IPS-11a (cell line): ENCODE results near the gene TPM3.
"Not testable (repeated sequence)": the region's sequence is repeated elsewhere in the genome, so short reads cannot be mapped to it uniquely, and the experiment has no call there.

ENCODE experiments used
- H3K4me3 ChIP-seq: one replicate; pipeline ENCODE4 v1.5.1; 2013; ENCODE audit warnings: low read depth, low read length, control low read depth

Gene TPM3

DNA sequence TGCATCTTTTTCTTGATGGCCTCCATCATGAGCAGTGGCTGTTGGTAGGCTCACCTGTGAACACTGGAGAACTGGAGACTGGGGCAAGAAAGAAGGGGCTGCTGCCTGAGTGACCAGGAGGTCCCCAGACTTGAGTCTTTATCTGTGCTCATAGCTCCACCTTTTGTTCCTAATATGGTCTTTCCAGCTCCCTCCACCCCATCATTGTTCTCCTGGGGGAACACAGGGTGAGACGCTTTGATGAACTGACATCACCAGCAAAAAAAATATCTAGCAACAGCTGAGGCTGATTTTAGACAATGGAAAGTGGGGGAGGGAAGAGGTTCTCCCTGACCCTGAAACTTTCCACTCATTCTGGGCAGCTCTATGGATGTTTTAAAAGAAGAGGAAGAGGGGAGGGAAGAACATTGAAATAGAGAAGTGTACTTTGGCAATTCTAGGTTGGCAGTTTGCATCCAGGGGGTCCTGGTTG, at the start of gene TPM3:
Gene TPM3, minus strand, starts transcription at position 111 of the 472 bp plus-strand sequence. Its CDS starts 82 bp downstream, at position 29.
- H3K4me3 ChIP-seq, result no peak within 1 kb of the TSS

DNA sequence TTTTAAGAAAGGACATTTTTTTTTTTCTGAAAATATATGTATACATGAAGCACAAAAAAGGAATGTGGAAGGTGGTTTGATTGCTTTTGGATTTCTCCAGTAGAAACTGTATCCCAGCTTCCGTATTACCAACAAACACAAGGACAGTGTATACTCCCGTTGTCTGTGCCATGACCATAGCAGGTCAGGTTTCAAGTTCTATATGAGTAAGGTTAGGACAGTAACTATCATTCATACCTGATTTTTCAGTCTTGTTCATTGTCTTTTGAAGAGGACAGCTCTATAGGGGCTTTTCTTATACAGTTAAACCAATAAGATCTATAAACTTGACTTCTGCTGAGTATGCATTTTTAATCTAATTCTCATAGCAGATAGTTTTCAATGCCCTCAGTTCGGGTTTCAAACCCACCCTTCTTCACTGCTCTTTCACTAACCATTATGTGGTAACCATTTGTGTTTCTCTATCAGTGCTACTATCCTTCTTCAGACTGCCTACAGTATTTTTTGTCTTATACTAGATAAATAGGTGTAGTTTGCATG, 48.5 kb upstream of the TPM3 start:
- H3K4me3 ChIP-seq, result no peak overlapping the region

DNA sequence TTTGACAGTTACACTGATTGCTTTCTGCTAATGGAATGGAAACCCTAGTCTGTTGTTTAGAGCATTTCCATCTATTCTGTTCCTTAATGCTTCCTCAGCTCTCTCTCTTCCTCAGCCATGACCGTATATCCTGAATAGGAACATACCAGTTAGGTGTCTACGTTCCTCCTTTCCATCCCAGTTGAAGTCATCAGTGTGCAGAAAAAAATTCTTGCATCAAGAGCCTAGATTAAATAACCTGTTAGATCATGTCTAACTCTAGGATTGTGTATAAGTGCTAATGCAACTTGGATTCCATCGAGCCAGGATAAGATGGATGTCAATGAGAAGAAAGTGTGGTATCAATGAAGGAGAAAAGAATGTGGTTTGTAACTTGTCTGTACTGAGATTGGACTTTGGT, 47.6 kb upstream of the TPM3 start:
- H3K4me3 ChIP-seq, result no peak overlapping the region

DNA sequence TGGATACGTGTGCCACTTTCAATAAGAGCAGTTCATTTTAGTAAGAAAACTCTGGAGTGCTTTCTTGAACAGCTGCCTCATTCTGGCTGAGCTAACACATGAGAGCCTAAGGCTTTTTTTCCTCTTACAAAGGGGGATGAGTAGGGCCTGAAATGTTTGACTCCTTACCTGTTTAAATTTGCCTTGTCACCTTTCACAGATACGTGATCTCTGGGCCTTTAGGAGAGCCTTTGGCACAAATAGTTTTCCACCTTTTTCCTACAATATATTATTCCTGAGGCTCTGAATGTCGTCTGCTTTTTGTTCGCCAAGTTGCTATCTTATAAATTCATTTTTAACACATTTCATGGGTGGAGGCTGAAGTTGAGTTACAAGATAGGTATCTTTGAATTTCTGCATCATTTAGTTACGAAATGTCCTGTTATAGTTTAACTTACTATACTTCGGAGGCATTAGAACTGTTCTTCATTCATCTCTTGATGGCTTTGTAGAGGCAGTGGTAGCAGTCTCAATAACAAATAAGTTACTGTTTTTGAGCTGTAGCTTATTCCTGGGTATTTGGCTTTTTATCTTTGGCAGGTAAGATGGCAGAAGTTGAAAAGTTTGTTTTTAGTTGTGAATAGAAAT, 46.1 kb upstream of the TPM3 start:
- no peak overlapping the region for H3K4me3 ChIP-seq

DNA sequence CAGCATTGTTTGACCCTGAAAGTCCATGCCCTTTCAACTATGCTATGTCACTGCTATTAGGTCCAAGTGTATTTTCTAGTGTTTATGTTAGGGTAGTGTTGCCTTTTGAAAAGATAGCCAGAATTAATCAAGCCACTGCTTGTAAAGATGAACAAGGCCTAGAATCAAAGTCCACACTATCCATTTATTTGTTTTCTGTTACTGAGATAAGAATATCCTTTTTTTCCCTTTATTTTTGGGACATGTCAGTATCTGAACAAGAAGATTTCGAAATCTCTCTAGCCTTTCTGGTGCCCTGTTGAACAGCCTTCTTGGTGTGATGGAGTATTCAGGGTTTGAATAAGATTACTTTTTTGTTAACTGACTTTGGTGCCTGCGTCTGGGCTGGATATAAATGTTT, 45.5 kb upstream of the TPM3 start:
- H3K4me3 ChIP-seq, result no peak overlapping the region

DNA sequence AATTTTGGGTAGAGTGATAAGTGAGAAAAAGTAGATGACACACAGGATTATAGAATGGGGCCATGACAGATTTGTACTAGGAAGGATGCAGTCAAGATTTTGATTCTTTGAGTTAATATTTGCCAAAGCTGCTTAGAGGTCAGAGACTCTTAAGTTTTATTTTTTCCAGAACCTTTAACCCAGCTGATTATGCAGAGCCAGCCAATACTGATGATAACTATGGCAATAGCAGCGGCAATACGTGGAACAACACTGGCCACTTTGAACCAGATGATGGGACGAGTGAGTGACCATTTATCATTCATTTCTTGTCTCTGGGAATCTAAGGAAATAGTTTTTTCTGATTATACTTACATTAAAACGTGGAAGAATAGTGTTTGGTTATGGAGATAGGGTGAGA, 45.0 kb upstream of the TPM3 start:
- H3K4me3 ChIP-seq, result no peak overlapping the region

DNA sequence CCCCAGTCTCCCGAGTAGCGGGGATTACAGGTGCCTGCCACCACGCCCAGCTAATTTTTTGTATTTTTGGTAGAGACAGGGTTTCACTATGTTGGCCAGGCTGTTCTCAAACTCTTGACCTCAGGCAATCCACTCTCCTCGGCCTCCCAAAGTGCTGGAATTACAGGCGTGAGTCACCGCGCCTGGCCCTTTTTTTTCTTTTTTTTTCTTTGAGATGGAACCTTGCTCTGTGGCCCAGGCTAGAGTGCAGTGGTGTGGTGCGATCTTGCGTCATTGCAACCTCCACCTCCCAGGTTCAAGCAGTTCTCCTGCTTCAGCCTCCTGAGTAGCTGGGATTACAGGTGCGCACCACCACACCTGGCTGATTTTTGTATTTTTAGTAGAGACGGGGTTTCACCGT, 41.2 kb upstream of the TPM3 start:
- not testable (repeated sequence) for H3K4me3 ChIP-seq

DNA sequence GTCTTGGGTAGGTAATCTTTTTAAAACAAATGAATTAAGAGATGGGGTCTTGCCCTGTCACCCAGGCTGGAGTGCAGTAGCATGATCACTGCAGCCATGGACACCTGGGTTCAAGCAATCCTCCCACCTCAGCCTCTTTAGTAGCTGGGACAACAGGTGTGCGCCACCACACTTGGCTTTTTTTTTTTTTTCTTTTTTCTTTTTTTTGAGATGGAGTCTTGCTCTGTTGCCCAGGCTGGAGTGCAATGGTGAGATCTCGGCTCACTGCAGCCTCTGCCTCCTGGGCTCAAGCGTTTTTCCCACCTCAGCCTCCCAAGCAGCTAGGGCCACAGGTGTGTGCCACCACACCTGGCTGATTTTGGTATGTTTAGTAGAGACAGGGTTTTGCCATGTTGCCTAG, 39.2 kb upstream of the TPM3 start:
- H3K4me3 ChIP-seq, result not testable (repeated sequence)

DNA sequence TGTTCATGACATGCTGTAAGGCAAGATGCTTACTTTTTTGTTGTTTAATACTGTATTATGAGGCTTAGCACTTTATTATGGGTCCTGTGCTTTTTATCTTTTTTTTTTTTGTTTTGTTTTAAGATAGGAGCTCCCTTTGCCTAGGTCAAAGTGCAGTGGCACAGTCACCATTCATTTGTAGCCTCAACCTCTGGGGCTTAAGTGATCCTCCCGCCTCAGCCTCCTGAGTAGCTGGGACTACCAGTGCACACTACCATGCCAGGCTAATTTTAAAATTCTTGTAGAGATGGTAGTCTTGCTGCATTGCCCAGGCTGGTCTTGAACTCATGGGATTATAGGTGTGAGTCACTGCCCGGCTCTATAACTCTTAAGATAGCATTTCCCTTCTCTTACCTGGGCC, 33.5 kb upstream of the TPM3 start:
- H3K4me3 ChIP-seq, result no peak overlapping the region

DNA sequence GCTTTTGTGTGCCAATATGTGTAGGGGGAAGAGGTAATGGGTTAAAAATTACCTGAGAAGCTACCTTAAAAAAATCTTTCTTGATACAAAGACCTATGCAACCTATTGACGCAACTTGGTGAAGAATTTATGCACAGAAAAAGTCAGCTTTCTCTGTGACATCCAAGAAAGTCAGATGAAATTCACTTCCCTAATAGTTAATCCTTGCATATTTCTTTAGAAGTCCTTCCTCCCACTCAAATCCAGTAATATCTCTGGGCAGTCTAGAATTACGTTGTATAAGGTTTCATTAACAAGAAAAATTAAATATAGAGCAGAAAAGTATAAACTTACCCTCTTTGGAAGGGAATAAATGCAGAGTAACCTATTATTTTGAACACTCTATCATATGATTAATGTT, 31.7 kb upstream of the TPM3 start:
- H3K4me3 ChIP-seq, result no peak overlapping the region

DNA sequence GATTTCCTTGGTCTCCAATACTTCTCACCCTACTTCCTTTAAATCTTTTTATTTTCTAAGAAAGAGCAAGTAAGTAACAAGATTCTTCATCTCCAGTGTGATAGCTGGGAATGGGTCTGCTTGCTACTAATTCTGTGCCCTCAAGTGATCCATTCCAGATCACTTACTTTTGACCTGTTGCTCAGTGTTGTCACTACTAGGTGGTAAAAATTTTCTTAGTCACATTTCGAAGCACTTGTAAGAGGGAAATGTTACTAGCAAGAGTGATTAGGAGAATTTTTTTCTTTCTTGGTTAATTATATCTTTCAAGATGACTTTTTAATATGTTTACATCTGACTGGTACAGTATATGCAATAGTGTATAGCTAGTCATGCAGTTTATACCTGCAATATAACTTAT, 31.0 kb upstream of the TPM3 start:
- peak overlapping the region; percentile 10 for H3K4me3 ChIP-seq

DNA sequence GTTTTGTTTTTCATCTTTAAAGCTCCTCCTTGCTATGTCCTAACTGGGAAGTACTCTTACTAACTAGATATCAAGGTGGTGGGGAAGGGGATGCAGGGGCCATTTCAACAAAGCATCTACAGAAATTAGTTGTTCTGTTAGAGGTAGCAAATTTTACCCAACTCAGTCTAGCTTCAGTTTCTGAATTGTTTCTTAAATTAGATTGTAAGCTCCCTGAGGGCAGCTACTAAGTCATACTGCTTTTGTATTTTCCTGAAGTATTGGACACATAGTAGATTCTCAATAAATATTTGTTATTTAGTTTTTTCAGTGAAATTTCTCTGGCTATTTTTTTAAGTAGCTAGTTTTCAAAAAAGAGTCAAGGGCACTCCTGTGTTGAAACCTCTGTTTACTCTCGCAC, 30.6 kb upstream of the TPM3 start:
- peak overlapping the region; percentile 10 for H3K4me3 ChIP-seq

DNA sequence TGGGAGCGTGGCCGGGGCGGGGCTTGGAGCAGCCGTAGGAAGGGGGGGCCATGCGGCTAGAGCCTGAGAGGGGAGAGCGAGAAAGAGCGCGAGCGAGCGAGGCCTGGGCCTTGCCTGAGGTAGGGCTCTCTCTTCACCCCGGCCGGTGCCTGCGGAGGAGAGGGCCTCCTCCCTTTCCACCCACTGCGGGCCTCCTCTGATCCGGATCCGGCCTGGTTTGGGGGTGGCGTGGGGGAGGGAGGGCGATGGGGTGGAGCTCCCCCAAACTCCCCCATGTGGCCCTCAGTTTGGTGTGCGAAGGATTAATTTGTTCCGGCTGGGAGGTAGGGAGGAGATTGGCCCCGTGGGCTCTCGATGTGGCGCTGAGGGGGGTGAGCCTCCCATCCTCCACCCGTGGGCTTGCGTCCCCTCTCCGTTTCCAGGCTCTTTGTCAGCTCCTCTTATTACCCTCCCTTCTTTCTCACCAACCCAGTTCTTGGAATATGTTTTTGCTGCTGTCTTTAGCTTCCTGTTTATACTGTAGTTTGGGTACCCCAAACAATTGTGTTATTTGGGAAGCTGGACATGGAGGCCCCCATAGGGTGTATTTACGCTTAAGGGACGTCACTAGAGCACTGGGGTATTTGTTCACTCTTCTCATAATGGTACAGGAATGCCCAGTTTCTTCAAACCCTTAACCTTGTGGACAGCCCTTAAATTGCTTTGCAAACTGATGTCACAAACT, 29.5 kb upstream of the TPM3 start:
- H3K4me3 ChIP-seq, result peak overlapping the region; percentile 88

DNA sequence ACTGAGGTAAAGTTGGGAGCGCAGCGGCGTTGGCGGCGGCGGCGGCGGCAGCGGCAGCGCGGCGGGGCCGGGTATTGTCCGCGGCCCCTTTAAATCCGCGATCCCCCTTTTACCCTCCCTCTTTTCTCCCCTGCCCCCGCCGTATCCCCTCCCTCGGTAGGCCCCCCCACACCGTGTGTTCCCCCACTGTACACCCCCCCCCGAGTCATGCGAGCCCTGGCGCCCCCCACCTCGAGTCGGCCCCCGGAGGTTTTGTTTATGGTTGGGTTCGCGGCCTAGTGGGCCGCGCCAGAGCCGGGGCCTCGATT, 29.0 kb upstream of the TPM3 start:
- peak overlapping the region; percentile 88 for H3K4me3 ChIP-seq

DNA sequence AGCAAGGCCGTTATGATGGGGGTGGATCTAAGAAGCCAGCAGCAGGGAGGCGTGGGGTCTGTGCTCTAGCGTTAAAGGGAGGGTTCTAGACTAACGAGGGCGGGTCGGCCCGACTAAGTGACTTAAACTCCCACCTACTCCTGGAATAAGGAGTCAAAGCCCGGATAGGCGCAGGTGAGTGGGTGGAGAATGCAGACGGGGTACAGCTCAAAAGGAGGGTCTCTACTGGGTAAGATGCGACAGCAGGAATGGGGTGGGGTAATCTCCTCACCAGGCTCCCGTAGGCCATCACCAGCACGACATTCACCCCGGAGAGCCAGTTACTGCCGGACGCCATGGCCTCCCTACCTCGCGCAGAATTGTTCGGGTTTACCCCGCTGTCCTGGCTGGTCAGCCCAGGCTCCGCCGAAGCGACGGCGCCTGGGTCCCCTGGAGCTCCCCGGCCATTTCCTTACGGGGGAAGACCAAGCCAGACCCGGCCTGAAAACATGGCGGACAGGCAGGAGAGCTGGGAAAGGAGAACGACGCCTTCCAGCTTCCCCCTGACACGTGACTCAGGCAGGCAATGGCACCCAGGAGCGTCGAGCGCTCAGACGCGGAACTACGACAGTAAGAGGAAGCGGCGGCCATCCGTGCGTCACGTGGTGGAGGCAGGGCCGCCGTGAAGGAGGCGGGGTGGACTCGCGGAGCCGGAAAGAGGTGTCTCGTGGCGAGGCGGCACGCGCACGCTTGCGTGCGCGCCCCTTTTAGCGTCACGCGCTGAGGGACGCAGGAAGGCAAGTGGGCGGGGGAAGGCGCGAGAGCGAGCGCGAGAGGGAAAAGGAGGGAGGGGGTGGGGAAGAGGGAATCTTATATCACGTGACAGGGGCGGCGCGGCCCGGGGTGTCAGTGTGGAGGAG, 28.4 kb upstream of the TPM3 start, which contains the start of gene UBAP2L:
Gene UBAP2L, plus strand, starts transcription at position 885 of the 899 bp plus-strand sequence. CDS start 4,169 bp downstream, outside the sequence.
- peak within 1 kb of the TSS; percentile 95 for H3K4me3 ChIP-seq

DNA sequence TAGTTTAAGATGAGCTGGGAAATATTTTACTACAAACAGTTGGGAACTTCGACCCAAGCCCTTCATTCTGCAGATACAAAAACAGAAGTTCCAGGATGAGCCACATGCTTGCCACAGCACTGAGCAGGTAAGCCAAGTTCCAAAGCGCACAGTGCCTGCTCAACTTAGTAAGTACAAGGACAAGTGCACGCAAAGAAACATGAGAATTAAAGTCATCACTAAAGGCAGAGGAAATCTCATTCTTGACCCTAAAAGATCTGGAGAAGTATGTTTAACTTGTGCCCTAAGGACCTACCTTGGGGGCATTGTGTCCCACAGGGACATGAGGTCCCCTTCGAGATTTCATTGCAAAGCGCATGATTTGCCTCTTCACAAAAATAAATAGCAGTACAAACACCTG, 27.6 kb upstream of the TPM3 start:
- H3K4me3 ChIP-seq, result peak overlapping the region; percentile 95

DNA sequence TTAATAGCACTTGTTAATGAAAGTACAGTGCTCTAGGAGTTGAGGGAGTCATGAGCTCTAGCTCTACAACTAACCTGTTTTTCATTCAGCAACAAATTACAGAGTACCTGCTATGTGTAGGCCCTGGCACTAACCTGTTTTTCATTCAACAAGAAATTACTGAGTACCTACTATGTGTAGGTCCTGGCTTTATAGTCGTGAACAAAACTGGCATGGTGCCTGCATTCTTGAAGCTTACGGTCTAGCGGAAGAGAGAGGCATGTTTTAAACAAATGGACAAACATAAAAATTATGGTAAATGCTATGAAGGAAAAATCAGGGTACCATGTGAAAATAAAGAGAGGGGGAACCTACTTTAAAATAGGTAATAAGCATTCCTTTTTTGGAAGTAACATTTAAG, 26.6 kb upstream of the TPM3 start:
- no peak overlapping the region for H3K4me3 ChIP-seq

DNA sequence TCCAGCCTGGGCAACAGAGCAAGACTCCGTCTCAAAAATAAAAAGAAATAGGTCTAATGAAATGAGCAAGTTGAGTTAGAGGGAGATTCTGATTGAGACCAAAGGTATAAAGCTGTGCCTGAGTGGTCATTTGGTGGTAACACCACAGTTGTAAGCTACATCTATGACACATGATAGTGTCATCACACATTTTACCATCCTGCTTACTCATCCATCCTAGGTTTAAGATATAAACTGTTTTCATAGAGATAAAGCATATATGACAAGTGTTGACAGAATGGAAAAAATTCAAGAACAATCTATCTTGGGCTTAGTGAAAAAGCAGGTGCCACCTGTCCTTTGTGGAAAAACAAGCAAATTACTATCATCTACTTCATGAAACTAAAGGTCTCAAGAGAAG, 21.4 kb upstream of the TPM3 start:
- H3K4me3 ChIP-seq, result no peak overlapping the region

DNA sequence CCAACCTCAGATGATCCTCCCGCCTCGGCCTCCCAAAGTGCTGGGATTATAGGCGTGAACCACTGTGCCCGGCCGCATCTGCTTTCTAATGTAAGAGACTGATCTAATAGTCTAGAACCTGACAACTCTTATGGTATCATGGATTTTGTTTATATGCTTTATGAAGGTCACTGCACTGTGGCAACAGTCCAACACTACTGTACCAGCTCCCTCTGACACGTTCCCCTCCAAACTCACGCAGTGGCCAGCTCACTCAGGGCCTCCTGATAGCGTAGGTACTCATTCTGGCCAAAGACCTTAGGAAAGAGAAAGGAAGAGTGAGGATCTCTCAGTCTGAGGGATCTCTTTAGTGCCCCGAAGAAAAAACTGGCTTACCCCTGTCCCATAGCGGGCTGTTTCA, 20.2 kb upstream of the TPM3 start:
- no peak overlapping the region for H3K4me3 ChIP-seq

DNA sequence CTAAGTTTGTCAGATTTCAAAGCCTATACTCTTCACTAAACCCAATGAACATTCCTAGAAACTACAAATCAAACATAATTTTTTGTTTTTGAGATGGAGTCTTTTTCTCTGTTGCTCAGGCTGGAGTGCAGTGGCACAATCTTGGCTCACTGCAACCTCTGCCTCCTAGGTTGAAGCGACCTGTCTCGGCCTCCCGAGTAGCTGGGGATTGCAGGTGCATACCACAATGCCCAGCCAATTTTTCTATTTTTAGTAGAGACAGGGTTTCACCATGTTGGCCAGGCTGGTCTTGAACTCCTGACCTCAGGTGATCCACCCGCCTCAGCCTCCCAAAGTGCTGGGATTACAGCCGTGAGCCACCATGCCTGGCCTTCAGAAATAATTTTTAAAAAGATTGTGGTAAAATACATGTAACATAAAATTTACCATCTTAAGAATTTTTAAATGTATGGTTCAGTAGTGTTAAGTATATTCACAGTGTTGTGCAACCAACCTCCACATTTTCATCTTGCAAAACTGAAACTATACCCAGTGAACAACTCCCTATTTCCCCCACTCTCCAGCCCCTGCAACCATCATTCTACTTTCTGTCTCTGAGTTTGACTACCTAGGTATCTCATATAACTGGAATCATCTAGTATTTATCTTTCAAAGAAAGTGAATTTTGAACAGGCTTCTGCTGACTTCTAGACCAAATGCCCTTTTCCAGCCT, 16.9 kb upstream of the TPM3 start:
- H3K4me3 ChIP-seq, result no peak overlapping the region

DNA sequence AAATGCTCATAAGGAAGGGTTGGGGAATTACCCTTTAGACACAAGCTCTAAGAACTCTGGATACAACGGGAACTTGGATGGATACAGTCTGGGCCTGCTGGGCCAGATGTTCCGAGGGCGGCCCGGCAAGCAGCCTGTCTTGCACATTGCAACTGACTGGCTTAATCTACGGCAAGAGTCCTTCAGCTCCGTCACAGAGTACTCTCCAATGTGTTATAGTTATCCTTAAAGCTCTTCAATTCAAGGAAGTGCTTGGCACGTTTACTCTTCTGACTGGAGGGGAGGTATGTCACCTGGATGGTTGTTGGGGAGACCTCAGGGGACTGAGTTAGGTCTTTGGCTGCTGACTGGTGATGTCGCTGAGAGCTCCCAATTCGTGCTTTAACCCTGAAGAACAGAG, 15.4 kb upstream of the TPM3 start:
- H3K4me3 ChIP-seq, result no peak overlapping the region
